H1 (cell line): ENCODE measurements around the gene SSNA1. TPM values are rescaled to one million over a fixed set of nuclear protein-coding genes. Genes with fewer than 3 reads are reported as not detected.

ENCODE experiments used
- CBX8 ChIP-seq: fragments of 300-800, 300-1000 bp; sonication (generic); IDR thresholded peaks from 2 replicates; pipeline ENCODE4 v1.7.1; 2016; ENCODE audit warnings: low read depth, low read length, borderline replicate concordance
- CEBPB ChIP-seq: IDR thresholded peaks from 2 replicates; pipeline ENCODE4 v1.6.1; 2012; ENCODE audit warnings: low read depth, low read length
- CHD7 ChIP-seq: fragments of 300-600 bp; sonication (generic); IDR thresholded peaks from 2 replicates; pipeline ENCODE4 v1.7.1; 2012; ENCODE audit warnings: low read length, moderate library complexity, mild to moderate bottlenecking, inconsistent platforms; ENCODE audit not compliant: insufficient replicate concordance
- HDAC6 ChIP-seq: IDR thresholded peaks from one replicate; pipeline ENCODE4 v1.7.1; 2012; ENCODE audit warnings: low read depth, mild to moderate bottlenecking, inconsistent platforms, low read length, moderate library complexity
- SP1 ChIP-seq: IDR thresholded peaks from 2 replicates; pipeline ENCODE4 v1.6.1; 2011; ENCODE audit warnings: low read depth, low read length
- polyA plus RNA-seq, 7 experiments: library from polyadenylated mRNA; depleted of rRNA in 3 of 7; stranded (reverse) in 5 of 7; unstranded in 2 of 7; fragments of >200 nt in 5 of 7; fragments of 200-250 nt in 2 of 7; gene quantifications; 1 replicate in 5 of 7; 2 replicates in 1 of 7; 4 replicates in 1 of 7; pipeline versions ENCODE4 v1.2.1 to v1.2.3, GENCODE V29; 2011 to 2013; ENCODE audit warnings: missing spikeins in 2 of 7, mixed read lengths in 2 of 7
- total RNA-seq: library from RNA; stranded (reverse); fragmentation: NEBNext Ultra II Directional; extraction: Animal tissue kit (Norgen Biotek cat#: 25700); gene quantifications from 2 replicates; pipeline ENCODE4 v1.2.1, GENCODE V29; 2021

Gene SSNA1
- total and polyA plus RNA-seq, 2 of the 8 experiments (the other 6 are each of a cell fraction or from before 2014, with no cell fraction given) = 87.3 to 157 TPM

DNA sequence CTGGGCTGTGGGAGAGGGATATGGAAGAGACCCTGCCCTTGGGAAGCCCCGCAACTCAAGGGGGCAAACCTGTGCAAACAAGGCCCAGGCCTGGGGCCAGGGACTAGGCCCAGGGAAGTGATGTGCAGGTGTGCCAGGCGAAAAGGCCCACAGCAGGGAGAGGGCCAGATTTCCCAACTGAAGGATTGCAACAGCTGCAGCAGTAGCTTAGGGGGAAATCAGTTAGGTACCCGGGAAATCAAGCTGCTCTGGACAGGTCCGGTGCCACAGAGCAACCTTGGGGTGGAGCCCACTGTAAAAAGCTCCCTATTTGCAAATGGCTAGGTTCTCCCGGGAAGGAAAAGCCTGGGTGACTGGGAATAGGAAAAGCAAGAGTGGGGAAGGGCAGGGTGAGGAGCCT lies 39.1 kb upstream of the SSNA1 start (continued):
- TF ChIP-seq CHD7 = no peak
- TF ChIP-seq HDAC6 = no peak
- TF ChIP-seq CBX8 = no peak
- no peak for TF ChIP-seq SP1
- TF ChIP-seq CEBPB = no peak
